GM12875 (cell line): Measurements from ENCODE around the gene NEXN.
"Not testable (repeated sequence)": the region's sequence is repeated elsewhere in the genome, so short reads cannot be mapped to it uniquely, and the experiment has no call there.

Source experiments
- H3K4me3 ChIP-seq: one replicate; pipeline ENCODE4 v1.5.1; 2011; ENCODE audit warnings: low read depth, low read length, control low read depth
- CTCF ChIP-seq: IDR thresholded peaks from 2 replicates; pipeline ENCODE4 v1.5.1; 2011; ENCODE audit warnings: low read depth, mild to moderate bottlenecking, control low read depth, inconsistent platforms, low read length, moderate library complexity, borderline replicate concordance; ENCODE audit not compliant: insufficient read depth

The NEXN gene

GRCh38 chr1:77900687-77901293 lies 12.4 kb downstream of the NEXN start:
- TF ChIP-seq CTCF: peak; percentile 62
- H3K4me3 ChIP-seq: no peak overlapping the region

GRCh38 chr1:77905603-77906002 lies 17.2 kb downstream of the NEXN start:
- H3K4me3 ChIP-seq: no peak overlapping the region
- no peak for TF ChIP-seq CTCF

GRCh38 chr1:77906019-77906545 lies 17.7 kb downstream of the NEXN start:
- TF ChIP-seq CTCF: no peak

GRCh38 chr1:77906624-77907023 lies 18.2 kb downstream of the NEXN start:
- TF ChIP-seq CTCF: no peak
- H3K4me3 ChIP-seq: no peak overlapping the region

More at GRCh38 chr1:77906019-77906545, 17.7 kb downstream of the NEXN start:
- H3K4me3 ChIP-seq: no peak overlapping the region

- no peak overlapping the region for H3K4me3 ChIP-seq
- no peak for TF ChIP-seq CTCF
Measured at GRCh38 chr1:77910116-77910515, 21.7 kb downstream of the NEXN start.

GRCh38 chr1:77918918-77919317 lies 30.5 kb downstream of the NEXN start:
- not testable (repeated sequence) for H3K4me3 ChIP-seq

- TF ChIP-seq CTCF: no peak
- H3K4me3 ChIP-seq: no peak overlapping the region
Measured at GRCh38 chr1:77925518-77925917, 37.1 kb downstream of the NEXN start.

- no peak for TF ChIP-seq CTCF
- H3K4me3 ChIP-seq: no peak overlapping the region
Measured at GRCh38 chr1:77925956-77926355, 37.5 kb downstream of the NEXN start.
